Measurements from ENCODE around the gene LEFTY1. TPM values are rescaled to one million over a fixed set of nuclear protein-coding genes. Genes with fewer than 3 reads are reported as not detected.

Gene LEFTY1, protein sequence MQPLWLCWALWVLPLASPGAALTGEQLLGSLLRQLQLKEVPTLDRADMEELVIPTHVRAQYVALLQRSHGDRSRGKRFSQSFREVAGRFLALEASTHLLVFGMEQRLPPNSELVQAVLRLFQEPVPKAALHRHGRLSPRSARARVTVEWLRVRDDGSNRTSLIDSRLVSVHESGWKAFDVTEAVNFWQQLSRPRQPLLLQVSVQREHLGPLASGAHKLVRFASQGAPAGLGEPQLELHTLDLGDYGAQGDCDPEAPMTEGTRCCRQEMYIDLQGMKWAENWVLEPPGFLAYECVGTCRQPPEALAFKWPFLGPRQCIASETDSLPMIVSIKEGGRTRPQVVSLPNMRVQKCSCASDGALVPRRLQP
- total RNA-seq = under 1 TPM in 1 of 2 experiments, not detected in 1; 0.19 TPM

DNA sequence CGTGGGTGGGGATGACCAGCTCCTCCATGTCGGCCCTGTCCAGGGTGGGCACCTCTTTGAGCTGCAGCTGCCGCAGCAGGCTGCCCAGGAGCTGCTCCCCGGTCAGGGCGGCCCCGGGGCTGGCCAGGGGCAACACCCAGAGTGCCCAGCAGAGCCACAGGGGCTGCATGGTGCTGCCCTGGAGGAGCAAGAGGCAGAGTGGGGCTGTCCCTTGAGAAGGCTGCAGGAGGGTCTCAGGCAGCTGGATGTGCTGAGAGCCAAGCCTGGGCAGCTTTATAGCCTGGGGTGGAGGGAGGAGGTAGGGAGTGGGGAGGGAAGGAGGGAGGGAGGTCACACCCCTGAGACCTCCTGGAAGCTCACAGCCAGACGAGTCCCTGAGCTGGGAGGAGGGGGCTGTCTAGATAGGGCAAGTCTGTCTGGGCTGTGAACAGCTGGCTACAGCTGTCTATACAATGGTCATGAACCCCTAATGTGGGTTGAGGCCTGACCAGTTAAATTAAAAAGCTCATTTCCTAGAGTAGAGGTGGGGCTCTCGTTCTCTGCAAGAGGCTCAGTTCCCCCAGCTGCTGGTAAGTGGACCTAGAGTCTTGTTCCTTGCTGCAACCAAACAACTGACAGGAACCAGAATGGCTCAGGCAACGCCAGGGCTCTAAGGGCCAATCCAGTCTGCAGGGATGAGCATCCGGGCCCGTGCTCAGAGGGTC is at the start of gene LEFTY1:
TSS of gene LEFTY1 (minus strand) at position 249 of the 704 bp plus-strand sequence. CDS start at position 169, 80 bp downstream.

DNA sequence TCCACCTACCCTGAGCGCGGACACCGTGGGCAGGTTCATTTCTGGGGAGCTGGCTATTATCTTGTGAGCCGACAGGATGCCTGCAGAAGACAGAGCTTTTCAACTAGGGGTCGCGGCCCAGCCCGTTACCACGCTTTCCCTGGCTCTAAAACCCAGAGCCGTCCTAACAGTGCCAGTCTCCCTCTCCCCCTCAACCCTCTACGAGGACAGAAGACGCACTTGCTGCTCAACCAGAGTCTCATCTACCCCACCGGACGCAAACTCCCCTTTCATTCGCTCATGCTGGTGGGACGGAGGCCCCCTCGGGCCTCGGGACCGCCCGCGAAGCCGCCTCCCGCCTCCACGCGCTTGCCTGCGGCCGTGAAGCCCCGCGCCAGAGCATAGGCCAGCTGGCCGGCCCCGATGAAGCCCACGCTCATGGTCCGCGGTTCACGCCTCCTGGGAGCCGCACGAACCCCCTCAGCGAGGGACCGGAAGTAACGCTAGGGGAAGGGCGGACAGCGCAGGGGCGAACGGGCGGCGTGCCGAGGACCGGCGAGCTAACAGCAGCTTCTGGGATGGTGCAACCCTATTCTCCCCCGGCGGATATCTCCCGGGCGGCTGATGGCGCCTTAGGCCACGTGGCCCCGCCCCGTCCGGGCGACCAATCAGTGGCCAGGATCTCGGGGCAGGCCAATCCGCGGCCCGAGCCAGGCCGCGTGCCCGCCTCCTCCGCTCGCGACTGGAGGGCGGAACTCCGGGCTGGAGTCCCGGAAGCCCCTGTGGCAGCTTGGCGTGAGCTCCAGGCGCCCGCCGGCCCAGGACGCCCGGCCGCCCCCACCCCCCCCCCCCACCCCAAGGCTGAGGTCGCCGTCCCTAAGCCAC is 35.0 kb upstream of the LEFTY1 start, which contains the start of gene PYCR2:
TSS of gene PYCR2 (minus strand) at position 559 of the 864 bp plus-strand sequence. CDS start at position 419, 140 bp downstream.

DNA sequence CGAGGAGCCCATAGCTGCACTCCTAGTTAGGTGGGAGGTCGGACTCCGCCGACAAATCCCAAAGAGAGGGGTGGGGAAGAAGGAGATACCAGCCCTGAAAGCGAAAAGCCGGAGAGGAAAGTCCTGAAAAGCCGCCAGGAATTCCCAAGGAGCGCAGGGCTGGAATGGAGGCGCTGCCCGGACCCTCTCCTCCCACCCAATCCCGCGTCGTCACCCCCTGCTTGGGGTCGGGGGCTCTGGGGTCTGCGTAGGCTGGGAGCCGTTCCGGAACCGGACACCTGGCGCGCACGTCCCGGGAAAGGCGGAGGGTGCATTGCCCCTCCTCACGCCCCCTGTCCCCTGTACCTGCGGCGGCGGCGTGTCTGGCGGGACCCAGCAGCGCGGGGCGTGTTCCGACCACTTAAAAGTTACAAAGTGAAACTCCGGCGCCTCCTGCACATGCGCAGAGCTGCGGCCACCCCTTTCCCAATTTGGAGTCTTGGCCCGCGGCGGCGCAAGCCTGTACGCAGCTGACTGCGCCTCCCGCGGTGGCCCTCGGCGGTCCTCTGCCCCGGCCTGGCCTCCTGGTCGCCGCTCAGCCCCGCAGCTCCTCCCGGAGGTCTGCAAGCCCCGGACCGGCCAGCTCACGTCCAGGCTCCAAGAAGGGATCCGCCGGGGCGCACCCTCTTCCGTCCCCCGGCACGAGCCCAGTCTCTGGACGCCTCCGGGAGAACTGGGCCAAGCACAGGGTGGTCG is 6.8 kb downstream of the LEFTY1 start, which contains the start of gene TMEM63A:
TSS of gene TMEM63A (minus strand) at position 422 of the 735 bp plus-strand sequence. CDS start 4,800 bp downstream, outside the sequence.

Small RNA genes lying within 50 kb of the gene (microRNA-seq; reads per million reads assigned to microRNA genes)
- gene MIR6741 (ENCODE audit: borderline microRNAs expressed, borderline replicate concordance) = 0.83 reads per million

Other genes with a start within 250 kb of the LEFTY1 start
- not detected for gene ENAH, start 236.0 kb downstream of the LEFTY1 start, total RNA-seq
- 100 to 1,000 TPM; 217 to 226 TPM for gene SRP9, start 111.3 kb downstream of the LEFTY1 start, total RNA-seq
- 1 to 10 TPM; 1.4 to 1.8 TPM for gene EPHX1, start 79.0 kb downstream of the LEFTY1 start, total RNA-seq
- gene TMEM63A, start 6.8 kb downstream of the LEFTY1 start, total RNA-seq = 100 to 1,000 TPM; 241 to 250 TPM
- gene PYCR2, start 35.1 kb upstream of the LEFTY1 start, total RNA-seq = 100 to 1,000 TPM; 114 to 115 TPM
- not detected for gene LEFTY2, start 52.1 kb upstream of the LEFTY1 start, total RNA-seq
- 10 to 100 TPM; 16.6 to 17.2 TPM for gene SDE2, start 110.2 kb upstream of the LEFTY1 start, total RNA-seq
- gene H3-3A, start 173.6 kb upstream of the LEFTY1 start, total RNA-seq = 100 to 1,000 TPM; 648 to 657 TPM